Skeletal muscle cell (primary cell): ENCODE measurements around the gene ATP1B3.
A peak's percentile ranks its signal among the peaks of the same experiment; 100 is the strongest.
"Not testable (repeated sequence)": the region's sequence is repeated elsewhere in the genome, so short reads cannot be mapped to it uniquely, and the experiment has no call there.

Experiments
- DNase-seq: peaks from one replicate; pipeline ENCODE4 v3.0.0-alpha.2; 2010; ENCODE audit warnings: low read depth
- H3K4me3 ChIP-seq: 2 replicates; pipeline ENCODE4 v1.5.1; 2011; ENCODE audit warnings: low read depth, mild to moderate bottlenecking, control low read depth, low read length, moderate library complexity

Gene ATP1B3

DNA sequence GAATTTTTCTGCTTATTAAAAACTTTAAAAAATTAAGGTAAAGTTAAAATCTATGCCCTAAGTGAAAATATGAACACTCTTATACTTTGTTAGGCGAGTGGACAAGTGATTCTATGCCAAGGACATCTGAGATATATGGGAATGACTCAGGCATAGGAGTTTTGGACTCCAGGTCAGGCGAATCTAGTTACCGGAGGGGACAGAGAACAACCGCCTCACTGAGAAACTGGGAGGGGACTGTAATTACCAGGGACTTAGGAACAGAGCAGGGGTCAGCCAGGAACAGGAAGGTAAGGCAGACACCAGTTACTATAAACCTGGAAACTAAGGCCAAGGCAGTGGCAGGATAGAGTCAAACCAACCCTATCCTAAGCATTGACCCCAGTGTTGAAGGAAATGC is 16.8 kb upstream of the ATP1B3 start:
- DNase-seq: no peak
- no peak overlapping the region for H3K4me3 ChIP-seq

DNA sequence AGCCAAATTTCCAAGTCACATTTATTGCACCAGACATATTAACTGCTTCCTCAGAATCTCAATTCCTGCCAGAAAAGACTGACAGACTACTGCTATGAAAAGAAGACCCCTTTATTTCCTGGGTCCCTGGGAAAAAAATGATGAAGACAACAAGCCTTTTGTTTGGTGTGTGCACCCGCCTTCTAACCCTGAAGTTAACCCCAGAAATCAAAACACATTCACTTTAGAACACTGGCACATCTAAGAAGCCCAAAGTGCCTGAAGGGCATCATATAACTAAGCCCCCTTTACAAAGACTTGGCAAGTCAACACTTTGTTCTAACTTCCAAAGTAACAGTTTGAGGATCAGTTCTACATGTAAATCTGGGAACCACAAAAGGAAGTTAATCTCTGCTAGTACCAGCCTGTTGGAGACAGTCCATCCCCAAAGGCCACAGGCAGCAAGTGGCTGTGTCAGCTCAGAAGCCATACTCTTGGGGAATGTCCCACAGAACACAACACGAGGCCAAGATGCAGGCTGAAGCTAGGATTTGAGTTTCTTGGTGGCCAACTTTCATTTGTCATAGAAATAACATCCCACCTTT is 16.3 kb upstream of the ATP1B3 start:
- H3K4me3 ChIP-seq: no peak overlapping the region
- no peak for DNase-seq

DNA sequence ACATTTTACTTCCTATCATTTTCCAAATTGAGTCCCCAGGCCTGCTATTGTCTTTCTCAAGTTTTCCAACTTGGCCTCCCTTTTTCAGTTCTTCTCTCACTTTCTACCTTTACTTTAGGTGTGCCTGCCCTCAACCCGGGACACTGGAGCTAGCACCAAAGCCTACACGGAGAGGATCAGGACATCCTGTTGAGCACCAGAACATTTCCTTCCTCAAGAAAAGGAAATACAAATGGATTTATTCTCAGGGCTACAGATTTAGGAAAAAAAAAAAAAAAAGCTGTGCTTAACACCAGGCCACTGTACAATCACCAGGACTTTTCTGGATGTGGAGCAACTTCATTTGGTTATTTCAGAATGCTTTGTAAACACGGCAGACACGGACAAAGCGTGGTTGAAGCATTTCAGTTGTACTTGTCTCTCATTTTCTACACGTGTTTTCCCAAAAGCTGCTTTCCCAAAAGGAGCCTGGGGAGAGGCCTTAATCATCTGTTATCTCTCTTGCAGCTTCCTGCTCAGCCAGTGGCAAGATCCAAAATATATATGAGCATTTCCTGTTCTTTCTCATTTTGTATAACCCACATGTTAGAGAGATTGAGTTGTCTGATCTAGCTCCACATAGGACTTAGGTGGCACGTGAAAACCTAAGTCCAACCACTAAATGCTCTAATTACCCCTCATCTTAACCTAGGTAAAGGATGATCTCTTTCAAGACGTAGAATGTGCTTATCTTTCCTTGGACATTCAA is 15.5 kb upstream of the ATP1B3 start:
- no peak overlapping the region for H3K4me3 ChIP-seq

DNA sequence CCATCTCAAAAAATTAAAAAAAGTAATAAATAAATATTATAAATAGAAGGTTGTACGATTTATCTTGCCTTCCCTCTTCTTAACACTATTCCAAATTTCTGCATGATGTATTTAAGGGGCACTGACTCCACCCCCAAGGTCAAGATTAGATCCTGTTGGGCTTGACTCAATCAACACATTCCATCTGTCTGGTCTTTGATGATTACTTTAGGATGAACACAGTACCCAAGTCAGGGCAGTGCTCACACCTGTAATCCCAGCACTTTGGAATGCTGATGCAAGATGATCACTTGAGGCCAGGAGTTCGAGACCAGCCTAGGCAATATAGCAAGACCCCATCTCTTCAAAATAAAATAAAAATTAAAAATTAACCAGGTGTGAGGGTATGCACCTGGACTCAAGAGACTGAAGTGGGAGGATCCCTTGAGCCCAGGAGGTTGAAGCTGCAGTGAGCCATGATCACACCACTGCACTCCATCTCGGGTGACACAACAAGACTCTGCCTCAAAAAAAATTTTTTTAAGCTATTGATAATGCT is 14.1 kb upstream of the ATP1B3 start:
- no peak overlapping the region for H3K4me3 ChIP-seq
- no peak for DNase-seq

More for the DNA sequence above, 15.5 kb upstream of the ATP1B3 start:
- DNase-seq: no peak

DNA sequence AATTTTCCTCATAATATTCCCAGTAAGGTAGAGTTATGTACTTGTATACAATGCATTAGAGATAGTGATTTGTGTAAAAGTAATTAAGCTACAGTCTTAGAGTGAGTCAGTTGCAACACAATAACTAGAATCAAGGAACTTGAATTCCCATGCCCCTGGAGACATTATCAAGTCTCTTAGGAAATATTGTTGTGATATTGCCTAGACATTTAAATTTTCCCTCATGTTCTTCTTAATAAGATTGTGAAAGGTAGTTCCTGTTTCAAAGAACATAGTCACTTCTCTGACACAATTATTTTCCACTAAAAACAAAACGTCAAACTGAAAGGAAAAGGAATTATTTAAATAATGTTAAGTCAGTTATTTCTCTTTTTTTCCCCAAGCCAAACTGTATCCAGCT is 13.0 kb upstream of the ATP1B3 start:
- no peak for DNase-seq
- no peak overlapping the region for H3K4me3 ChIP-seq

DNA sequence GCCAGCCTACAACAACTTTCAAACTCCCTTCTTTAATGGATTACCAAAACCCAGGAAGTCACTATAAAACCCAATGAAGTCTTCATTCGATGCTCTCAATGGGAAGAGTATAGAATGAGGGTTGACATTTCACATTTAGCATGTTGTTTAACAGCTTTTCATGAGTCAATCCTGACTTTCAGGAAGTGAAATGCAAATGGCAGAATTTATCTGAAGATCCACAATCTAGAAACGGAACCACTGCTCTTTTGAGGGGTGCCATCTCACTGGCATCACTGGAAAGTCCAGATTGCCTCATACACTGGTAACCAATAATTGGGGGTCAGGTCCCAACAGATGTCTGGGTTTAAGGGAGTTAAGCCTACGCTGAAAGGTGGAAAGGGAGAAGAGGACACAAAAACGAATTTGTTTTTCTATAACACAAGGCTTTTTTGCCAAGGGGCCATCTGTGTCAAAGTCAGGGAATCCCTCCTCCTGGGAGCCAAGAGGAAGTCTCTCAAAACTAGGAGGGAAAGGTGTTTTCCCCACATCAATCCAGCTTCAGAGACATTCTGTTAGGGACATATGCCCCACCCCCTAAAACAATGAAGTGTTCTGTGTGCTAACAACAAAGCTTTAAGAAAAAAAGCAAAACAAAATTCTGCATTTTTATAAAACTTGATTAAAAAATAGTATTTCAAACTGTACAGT is 12.0 kb upstream of the ATP1B3 start:
- DNase-seq: no peak

DNA sequence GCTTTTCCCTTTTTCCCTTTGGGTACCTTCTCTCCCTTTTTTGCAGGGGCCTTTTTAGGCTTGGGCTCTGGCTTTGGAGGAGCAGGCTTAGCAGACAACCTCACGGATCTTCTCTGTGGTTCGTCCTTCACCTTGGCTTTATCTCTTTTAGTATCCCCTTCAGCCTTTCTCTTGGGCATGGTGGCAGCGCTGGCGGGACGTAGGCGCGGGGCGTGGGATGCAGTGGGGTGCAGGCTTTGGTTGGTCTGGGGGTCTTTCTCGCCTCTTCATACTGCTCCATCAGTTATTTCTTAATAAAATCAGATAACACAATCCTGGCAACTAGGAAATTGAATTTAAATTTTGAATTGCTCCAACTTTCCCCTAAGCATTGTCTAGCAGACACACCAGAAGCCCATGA is 11.3 kb upstream of the ATP1B3 start:
- DNase-seq: no peak
- H3K4me3 ChIP-seq: no peak overlapping the region

More for the DNA sequence above, 12.0 kb upstream of the ATP1B3 start:
- no peak overlapping the region for H3K4me3 ChIP-seq

DNA sequence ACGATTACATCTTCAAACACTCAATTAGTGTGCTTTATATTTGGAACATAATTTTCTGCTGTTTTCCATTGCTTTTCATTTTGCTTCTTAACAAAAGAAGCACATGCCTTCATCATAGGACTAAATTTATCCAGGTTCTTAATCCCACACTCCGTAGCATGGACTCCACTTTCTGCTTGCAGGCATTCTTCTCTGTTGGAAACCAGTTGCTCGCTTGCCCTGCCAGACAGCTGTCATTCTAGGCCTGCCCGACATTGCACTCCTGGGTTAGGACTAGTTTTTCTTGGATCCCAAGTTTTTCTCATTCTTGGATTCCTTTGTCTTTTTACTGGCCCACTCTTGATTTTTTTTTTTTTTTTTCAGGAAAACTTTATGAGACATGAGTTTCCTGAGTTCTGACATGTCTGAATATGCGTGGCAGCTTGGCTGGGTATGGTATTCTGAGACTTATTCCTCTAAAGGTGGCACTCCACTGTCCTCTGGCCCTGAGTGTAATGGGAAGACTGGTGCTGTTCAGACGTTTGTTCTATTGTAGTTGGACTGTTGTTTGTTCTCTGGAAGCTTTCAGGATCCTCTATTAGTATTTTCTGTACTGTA is 6.3 kb upstream of the ATP1B3 start:
- no peak overlapping the region for H3K4me3 ChIP-seq
- DNase-seq: no peak

DNA sequence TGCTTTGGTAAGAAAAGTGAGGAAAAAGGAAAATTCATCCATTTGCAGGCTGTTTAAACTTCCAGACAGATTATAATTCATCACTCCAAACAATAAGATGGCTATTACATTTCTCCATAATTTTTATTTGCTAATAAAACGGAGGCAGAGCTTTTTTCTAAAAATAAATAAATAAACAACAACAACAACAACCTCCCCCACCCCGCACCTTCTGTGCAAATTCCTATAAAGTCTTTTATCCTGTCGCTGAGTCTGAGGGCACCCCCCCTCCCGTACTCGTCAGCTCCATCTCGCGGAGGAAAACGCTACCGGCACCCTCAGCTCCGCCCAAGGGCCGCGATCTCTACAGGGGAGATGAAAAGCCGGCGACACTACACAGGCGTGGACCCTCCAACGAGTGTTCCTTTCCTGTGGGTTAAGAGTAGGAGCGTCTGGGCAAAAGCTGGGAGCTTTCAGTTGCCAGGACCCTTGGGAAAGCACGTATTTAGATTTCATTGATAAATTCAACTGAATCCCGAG is 1.0 kb upstream of the ATP1B3 start:
- peak; percentile 27 for DNase-seq
- H3K4me3 ChIP-seq: peak overlapping the region; percentile 64

DNA sequence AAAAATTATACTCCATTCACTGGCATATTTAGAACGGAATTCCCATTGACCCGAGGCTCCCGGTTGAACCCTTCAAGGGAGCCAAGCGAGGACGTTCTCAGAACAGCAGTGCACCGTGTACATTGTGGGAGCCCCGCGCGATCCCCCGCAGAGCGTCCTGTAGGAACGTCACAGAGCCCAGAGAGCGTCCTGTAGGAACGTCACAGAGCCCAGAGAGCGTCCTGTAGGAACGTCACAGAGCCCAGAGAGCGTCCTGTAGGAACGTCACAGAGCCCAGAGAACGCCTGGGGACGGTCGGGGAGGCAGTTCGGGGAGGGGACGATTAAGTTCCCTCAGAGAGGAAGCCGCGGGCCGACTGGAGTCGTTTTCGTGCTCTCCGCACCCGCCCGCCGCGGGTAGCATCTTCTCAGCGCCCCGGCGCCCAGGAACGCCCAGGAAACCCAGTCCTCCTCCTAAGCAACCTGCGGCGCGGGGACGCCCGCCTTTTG is 506 bp upstream of the ATP1B3 start:
- peak overlapping the region; percentile 64 for H3K4me3 ChIP-seq
- peak; percentile 25 for DNase-seq

DNA sequence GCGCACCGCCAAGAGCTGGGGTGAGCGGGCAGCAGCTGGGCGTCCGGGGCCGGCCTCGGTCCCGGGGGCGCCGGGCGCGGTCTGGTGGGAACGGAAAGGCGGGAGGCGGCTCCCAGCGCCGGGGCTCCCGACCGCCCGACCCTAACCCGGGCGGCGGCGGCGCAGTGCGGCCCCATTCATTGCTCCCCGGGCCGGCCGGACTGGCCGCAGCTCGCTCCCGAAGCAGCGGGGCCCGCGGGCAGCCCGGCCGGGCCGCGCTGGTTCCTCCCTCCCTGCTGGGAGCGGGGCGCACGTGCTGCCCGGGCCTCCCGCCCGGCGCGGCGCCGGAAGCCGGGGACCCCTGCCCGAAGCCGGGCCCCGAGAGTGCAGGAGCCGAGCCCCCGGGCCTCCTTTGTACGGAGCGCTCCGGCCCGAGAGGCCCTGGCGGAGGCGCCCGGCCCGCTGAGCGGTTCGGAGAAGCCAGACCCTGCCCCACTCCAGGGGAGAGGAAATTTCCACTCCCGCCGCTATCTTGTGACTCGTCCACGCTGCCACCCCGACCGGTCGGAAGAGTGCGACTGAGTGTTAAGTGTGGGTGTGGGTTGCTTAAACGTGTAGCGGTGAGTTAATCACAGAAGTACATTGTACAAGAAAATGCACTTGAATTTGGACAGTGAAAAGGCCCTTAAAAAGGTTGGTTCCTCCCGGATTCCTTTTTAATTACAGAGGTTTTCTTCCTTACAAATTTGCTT is 613 bp downstream of the ATP1B3 start:
- DNase-seq: no peak
- peak overlapping the region; percentile 64 for H3K4me3 ChIP-seq

DNA sequence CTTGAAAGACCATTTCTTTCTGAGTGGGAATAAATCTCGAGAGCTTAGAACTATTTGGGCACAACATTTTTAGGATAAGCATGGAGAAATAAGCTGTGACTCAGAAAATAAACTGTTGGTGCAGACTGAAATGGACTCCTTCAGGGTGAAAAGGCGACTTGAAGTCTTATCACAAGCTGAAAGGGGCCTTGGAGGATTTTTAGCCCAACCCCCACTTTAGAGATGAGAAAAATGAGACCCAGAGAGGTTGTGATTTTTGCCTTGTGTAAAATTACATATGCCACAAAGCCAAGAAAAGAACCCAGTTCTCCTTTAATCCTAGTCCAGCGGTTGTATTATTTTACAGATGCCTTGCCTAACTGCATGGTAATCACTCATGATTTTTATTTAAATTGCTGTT is 1.5 kb downstream of the ATP1B3 start:
- peak overlapping the region; percentile 64 for H3K4me3 ChIP-seq
- DNase-seq: no peak

DNA sequence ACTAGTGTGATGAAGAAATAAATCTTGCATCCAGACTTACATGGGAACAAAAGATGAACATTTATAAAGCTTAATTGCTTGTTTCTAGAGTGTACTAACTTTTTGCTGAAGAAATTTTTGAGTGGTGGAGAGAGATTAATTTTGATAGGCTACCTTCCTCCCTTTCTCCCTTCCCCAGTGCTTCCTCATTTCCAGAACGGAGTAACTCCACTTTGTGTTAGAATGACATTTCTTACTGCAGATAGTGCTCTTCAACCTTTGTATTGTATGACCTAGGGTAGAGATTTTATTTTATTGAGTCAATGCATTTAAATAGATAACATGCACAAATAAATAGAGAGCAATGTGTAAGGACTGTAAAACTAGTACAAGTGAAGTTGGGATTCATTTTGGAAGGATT is 1.9 kb downstream of the ATP1B3 start:
- no peak for DNase-seq
- H3K4me3 ChIP-seq: peak overlapping the region; percentile 64

DNA sequence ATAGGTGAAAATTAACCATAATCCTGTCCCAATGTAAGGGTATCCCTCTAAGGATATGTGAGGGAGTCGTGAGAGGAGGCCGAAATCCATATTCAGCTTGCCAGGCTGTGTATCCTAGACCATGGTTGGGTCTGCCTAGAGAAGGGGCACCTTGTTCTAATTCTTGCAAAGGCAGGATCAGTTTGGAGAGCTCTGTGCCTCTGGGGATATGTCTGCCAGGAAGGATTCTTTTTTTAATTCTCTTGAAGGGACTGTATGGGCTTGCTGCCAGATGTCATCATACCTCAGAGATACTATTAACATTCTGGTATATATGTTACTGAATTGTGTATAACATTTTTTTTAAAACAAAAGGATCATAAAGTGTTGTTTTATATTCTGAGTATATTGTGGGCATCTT is 2.4 kb downstream of the ATP1B3 start:
- peak; percentile 30 for DNase-seq
- peak overlapping the region; percentile 0 for H3K4me3 ChIP-seq

DNA sequence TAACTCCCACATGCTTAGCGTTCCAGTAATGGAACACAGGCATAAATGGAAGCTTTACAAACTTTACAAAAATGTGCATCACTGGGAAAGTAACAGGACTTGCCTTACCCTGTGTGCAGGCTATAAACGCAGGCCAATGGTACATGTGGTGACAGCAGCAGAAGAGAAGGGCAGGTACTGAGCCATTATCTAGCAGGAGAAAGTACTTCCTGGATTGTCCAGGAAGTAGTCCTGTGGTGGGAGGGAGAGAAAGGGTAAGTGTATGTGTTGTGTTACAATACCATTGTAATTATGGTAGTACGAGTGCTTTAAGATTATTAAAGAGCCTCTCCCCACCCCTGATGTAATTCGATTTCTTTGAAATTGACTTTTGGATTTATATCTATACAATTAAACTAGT is 5.3 kb downstream of the ATP1B3 start:
- no peak overlapping the region for H3K4me3 ChIP-seq
- no peak for DNase-seq

DNA sequence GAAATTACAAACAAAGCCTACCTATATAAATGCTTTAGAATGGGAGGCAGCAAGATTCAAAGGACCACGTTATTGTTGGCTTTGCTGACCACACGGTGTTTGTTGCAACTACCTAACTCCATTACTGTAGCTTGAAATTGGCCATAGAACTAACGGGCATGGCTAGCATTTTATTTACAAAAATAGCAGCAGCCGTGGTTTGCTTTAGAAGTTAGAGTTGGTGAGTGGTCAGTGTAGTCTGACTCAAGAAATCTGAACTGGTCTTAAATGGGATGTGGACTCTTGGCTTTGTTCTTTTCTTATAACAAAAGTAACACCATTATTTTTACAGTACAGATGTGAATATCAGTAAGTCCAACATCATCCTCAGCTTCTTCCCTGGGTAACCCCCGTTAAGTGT is 10.6 kb downstream of the ATP1B3 start:
- no peak for DNase-seq
- no peak overlapping the region for H3K4me3 ChIP-seq

DNA sequence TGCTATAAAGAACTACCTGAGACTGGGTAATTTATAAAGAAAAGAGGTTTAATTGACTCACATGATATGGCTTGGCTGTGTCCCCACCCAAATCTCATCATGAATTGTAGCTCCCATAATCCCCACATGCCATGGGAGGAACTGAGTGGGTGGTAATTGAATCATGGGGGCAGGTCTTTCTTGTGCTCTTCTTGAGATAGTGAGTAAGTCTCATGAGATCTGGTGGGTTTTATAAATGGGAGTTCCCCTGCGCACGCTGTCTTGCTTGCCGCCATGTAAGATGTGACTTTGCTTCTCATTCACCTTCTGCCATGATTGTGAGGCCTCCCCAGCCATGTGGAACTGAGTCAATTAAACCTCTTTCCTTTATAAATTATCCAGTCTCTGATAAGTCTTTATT is 12.1 kb downstream of the ATP1B3 start:
- DNase-seq: not testable (repeated sequence)

DNA sequence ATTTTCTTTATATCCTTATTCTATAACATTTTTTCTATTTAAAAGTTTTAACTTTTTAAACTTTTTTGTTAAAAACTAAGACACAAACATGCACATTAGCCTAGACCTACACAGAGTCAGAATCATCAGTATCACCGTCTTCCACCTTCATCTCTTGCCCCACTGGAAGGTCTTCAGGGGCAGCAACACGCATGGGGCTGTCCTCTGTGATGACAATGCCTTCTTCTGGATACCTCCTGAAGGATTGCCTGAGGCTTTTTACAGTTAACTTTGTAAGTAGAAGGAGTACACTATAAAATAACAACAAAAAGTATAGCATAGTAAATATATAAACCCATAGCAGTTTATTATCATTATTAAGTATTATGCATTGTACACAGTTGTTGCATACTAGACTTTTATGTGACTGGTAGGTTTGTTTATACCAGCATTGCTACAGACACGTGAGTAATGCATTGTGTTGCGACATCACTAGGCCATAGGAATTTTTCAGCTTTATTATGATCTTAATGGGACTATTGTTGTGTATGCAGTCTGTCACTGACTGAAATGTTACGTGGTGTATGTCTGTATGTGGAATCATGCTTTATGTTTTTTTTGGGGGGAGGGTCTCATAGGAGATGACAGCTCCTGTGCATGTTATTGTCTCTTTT is 18.2 kb downstream of the ATP1B3 start:
- H3K4me3 ChIP-seq: no peak overlapping the region
- DNase-seq: peak; percentile 64

More for the DNA sequence above, 12.1 kb downstream of the ATP1B3 start:
- H3K4me3 ChIP-seq: not testable (repeated sequence)

DNA sequence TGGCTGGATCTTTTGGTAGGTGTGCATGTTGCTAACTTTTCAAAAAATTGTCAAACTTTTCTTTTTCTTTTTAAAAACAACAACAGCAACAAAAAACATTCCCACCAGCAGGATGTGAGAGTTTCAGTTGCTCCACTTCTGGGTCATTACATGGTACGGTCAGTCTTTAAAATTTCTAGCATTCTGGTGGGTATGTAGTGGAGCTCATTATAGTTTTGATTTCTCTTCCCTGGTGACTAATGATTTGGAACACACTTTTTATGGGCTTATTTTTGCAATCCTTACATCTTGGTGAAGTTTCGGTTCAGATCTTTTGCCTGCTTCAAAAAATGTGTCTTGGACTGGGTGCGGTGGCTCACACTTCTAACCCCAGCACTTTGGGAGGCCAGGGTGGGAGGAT is 19.3 kb downstream of the ATP1B3 start:
- H3K4me3 ChIP-seq: no peak overlapping the region
- no peak for DNase-seq
